ENCODE data around the gene ZNF22. TPM values are rescaled to one million over a fixed set of nuclear protein-coding genes. Genes with fewer than 3 reads are reported as not detected.
A peak's percentile ranks its signal among the peaks of the same experiment; 100 is the strongest.
"Not testable (repeated sequence)": the region's sequence is repeated elsewhere in the genome, so short reads cannot be mapped to it uniquely, and the experiment has no call there.

Gene ZNF22
- total RNA-seq, 1 donor from 2014 or later = 24.9 TPM

GRCh38 chr10:44997105-44997748 is 3.5 kb upstream of the ZNF22 start:
- intact Hi-C loops (cut with DNase I) = no loop called here
- DNase-seq (ENCODE audit: low spot score) (no peak), ATAC-seq (no peak)

GRCh38 chr10:44998146-44998631 is 2.5 kb upstream of the ZNF22 start:
- DNase-seq (ENCODE audit: low spot score) (no peak), ATAC-seq (no peak)

GRCh38 chr10:45000138-45000751 is 478 bp upstream of the ZNF22 start:
- intact Hi-C loops (cut with DNase I) = loop anchor here (2.0 kb wide), 1 partner anchor 19 kb away; no protein-coding TSS in a partner anchor
- ATAC-seq = peak; percentile 79
- peak; percentile 91 for DNase-seq (ENCODE audit: low spot score)

More at GRCh38 chr10:44998146-44998631, 2.5 kb upstream of the ZNF22 start:
- intact Hi-C loops (cut with DNase I) = no loop called here

DNA sequence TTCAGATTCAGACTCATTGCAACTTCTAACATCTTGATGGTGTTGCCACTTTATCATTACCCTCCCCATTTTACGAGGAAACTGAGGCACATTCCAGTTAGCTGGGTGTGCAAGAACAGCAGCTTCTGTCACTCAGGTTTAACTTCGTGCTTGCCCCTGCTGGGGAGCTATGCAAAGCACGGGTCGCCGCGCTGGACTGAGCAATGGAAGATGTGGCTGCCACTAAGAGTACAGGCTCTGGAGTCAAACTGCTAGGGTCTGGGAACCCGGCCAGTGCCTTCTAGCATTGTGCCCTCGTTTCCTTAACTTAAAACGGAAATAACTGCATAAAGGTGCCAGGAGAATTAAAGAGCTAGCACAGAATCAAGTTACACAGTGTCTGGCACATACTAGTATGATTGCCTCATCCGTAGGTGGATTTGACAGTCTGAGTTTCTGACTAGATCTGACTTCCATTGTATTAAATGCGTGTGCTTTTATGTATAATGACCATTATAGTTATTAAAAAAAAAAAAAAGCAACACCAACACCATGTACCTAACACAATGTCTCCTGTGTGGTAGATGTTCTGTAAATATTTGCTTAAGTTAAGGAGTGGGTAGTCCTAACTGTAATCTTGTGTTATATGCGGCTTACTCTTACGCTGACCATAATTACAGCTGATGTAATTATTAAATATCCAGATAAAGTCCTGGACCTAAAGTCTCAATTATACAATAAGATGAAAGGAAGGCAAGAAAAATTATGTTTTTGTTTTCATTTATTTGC is 842 bp downstream of the ZNF22 start:
- intact Hi-C loops (cut with DNase I) = loop anchor here (2.0 kb wide), 1 partner anchor 21 kb away; no protein-coding TSS in a partner anchor
- DNase-seq (ENCODE audit: low spot score) (peak; percentile 80), ATAC-seq (peak; percentile 29)

- intact Hi-C loops (cut with DNase I) = no loop called here
- ATAC-seq (no peak), DNase-seq (ENCODE audit: low spot score) (no peak)
These were observed 2.8 kb downstream of the ZNF22 start for GRCh38 chr10:45003432-45004000.

DNA sequence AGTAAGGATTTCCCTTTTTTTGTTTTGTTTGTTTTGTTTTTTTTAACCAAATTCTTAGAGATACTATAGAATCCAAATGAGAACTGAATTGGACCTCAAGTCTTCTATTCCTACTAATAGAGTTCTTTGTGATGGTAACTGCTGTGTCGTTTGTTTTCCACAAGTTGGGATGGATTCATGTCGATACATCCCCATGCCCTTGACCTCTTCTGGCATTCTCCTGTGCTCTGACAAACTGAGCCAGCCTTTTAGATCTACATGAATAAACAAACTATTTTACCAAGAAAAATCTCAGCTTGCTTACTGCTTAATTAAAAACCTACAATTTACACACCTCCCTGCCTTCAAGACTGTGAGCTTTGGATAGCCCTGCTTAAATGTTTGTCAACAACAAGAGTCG is 3.9 kb downstream of the ZNF22 start:
- no peak for DNase-seq (ENCODE audit: low spot score)

DNA sequence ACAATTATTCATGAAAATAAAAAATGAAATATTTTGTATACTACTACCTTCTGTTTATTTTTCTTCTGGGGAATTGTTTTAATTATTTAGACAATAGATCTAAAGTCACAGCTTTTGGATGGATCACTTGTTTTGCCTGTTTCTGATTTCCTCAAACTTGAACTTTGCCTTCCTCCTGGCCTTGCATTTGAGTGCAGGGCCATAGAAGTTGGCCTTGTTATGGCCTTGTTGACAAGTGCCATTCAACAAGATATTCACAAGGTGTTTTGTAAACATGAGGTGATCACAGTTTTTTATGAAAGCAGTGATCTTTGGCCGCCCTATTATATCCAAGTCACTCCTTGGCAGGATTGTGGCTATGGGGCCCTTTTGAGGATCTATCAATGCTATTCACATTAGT is 4.6 kb downstream of the ZNF22 start:
- no peak for ATAC-seq
- intact Hi-C loops (cut with DNase I) = no loop called here

More for the DNA sequence above, 3.9 kb downstream of the ZNF22 start:
- ATAC-seq = no peak
- intact Hi-C loops (cut with DNase I) = no loop called here

DNA sequence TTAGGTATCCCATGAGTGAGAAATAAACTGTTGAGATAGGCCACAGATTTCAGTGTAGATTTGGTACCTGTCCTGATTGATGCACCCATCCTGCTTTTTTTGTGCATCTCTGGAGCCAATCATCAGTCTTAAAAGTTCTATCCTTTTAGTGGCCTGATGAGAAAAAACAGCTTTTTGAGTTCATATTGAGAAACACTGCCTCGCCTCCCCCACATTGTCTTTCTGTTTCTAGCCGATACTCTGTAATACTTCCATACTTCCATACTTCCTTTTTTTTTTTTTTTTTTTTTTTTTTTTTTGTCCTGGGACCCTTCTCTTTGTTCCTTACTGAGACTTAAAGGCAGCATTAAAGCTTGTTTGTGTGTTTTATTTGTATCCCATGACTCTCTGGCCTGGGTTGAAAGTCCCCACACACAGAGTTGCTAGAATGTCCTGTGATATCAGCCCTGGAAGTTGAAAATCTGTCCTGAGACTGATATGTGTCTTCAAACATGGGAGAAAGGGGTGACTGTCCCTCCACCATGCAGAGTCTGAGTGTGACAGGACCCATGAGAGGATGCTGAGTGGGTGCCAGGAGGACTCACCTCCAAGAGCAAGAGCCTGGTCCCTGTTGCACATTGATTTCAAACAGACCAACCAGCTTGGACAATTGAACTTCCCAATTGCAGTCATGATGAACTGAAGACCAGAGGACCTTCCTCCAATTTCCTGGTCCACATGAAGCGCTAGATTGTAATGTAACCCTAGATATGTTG is 5.7 kb downstream of the ZNF22 start:
- intact Hi-C loops (cut with DNase I) = no loop called here
- no peak for ATAC-seq

More for the DNA sequence above, 4.6 kb downstream of the ZNF22 start:
- DNase-seq (ENCODE audit: low spot score) = no peak

DNA sequence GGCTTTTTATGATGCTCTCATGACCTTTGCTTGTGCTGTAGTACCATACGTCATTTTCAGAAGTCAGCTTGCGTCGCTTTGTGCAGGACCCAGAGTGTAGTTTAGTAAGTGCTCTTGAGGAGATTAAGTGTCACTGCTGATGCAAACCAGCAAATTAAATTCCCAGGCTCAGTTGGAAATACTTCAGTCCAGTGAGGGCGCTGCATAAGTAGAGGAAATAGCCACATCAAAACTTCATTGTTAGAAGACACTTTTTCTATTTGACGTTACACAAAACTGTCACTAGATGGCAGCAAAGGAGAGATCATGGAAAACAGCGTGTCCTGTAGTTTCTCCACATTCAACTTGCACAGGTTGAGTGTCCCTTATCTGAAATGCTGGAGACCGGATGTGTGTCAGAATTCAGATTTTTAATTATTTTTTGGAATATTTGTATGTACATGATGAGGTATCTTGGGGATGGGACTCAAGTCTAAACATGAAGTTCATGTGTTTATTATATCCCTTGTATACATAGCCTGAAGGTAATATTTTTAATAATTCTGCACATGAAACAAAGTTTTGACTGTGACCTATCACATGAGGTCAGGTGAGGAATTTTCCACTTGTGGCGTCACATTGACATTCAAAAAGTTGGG is 7.9 kb downstream of the ZNF22 start:
- intact Hi-C loops (cut with DNase I) = no loop called here
- peak; percentile 93 for ATAC-seq
- DNase-seq (ENCODE audit: low spot score) = no peak

More for the DNA sequence above, 5.7 kb downstream of the ZNF22 start:
- DNase-seq (ENCODE audit: low spot score) = no peak

DNA sequence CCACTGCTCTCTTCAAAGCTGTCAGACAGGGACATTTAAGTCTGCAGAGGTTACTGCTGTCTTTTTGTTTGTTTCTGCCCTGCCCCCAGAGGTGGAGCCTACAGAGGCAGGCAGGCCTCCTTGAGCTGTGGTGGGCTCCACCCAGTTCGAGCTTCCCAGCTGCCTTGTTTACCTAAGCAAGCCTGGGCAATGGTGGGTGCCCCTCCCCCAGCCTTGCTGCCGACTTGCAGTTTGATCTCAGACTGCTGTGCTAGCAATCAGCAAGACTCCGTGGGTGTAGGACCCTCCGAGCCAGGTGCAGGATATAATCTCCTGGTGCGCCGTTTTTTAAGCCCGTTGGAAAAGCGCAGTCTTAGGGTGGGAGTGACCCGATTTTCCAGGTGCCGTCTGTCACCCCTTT is 13.8 kb downstream of the ZNF22 start:
- ATAC-seq; DNase-seq (ENCODE audit: low spot score); intact Hi-C loops (cut with DNase I): not testable (repeated sequence)

DNA sequence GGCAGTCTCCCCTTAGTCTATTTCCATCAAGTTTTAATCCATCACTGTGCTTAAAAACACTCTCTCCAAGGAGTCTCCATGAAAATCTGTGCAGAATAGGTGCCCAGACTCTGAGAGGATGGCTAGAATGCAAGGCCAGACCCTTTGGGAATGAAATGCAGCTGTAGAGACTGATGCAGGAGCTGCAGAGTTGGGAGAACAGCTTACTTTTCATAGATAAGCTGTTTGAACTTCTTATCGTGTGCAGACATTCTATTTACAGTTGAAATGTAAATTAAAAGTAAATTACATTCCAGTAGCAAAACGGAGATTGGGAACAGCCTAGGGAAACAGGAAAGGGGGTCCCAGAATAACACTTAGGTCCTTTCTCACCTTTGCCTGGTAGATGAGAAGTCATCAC is 14.9 kb downstream of the ZNF22 start:
- DNase-seq (ENCODE audit: low spot score) (no peak), ATAC-seq (no peak)
- intact Hi-C loops (cut with DNase I) = no loop called here

- ATAC-seq (no peak), DNase-seq (ENCODE audit: low spot score) (no peak)
- intact Hi-C loops (cut with DNase I) = no loop called here
These were observed 22.7 kb downstream of the ZNF22 start for GRCh38 chr10:45023426-45023825.

DNA sequence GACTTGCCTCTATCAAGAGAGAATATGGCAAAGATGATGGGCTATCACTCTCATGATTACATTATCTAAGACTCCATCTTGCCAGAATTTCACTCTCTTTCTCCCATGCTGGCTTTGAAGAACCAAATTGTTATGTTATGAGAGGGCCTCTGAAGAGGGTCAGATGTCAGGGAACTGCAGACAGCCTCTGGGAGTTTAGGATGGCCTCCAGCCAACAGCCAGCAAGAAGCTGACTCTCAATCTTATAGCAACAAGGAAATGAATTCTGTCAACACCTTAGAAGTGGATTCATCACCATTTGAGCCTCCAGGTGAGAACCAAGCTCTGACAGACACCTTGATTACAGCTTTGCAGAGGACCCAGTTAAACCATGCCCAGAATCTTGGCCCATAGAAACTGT is 33.6 kb downstream of the ZNF22 start:
- ATAC-seq = no peak

GRCh38 chr10:45035673-45036072 is 35.0 kb downstream of the ZNF22 start:
- intact Hi-C loops (cut with DNase I) = no loop called here
- ATAC-seq (no peak), DNase-seq (ENCODE audit: low spot score) (no peak)

More for the DNA sequence above, 33.6 kb downstream of the ZNF22 start:
- intact Hi-C loops (cut with DNase I) = no loop called here
- DNase-seq (ENCODE audit: low spot score) = no peak

DNA sequence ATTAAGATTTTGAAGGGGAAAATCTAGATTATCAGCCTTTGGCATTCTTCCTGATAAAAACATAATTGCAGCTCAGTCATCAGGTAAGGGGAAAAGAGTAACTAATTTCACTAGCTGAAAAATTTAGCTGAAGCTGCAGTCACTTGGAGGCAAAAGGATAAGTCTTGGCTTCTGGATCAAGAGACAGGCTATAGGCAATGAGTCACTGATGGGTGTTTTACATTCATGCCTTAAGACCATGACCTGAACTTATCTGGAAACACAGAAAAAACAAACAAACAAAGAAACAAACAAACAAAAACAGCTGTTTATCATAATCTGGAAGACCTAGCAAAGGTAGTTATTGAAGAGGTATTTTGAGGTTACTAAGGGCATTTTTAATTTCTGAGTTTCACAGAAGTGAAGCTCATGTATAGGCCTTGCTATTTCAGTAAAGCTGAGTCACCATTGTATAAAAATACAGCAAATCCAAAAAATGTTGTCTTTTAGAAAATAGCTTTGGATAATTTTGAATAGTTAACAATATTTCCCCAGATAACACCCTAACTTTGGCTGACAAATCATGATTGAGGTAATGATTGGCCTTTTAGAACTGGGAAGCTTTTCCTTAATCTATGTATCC is 40.3 kb downstream of the ZNF22 start:
- ATAC-seq (no peak), DNase-seq (ENCODE audit: low spot score) (no peak)
- intact Hi-C loops (cut with DNase I) = no loop called here

DNA sequence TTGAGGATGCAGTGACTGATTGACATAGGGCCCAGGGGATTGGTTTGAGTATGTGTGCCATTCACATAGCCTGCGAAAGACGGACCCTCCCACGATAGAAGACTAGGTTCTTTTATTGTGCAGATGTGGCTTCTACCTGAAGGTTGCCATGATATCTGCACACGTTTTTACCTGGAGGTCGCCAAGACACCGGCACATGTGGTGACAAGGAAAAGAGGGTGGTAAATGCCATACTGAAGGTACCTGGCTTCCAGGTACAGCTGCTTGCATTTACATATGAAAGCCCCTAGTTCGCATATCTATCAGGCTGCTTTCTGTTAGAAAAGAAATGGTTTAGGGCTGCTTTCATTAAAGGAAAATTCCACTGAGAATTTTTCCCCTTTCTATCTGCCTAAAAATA is 43.6 kb downstream of the ZNF22 start:
- ATAC-seq = no peak
- intact Hi-C loops (cut with DNase I) = no loop called here
- no peak for DNase-seq (ENCODE audit: low spot score)

GRCh38 chr10:45050551-45051235 is 50.0 kb downstream of the ZNF22 start:
- DNase-seq (ENCODE audit: low spot score) = no peak
- no peak for ATAC-seq
- intact Hi-C loops (cut with DNase I) = no loop called here

All from sciatic nerve (tissue), 2 donors.